Tibial nerve (tissue), 4 donors: ENCODE data around the gene TRIM23. TPM values are rescaled to one million over a fixed set of nuclear protein-coding genes. Genes with fewer than 3 reads are reported as not detected.

Source experiments
- DNase-seq, 2 donors: peaks; one replicate each; pipeline ENCODE4 v3.0.0-alpha.2; 2019; ENCODE audit warnings: low spot score in 2 of 2
- H3K27ac ChIP-seq, 4 donors: fragments of 200-600 bp; sonication (generic) in 3 of 4; one replicate each; pipeline ENCODE4 v1.5.1; 2017 to 2019; ENCODE audit warnings: mild to moderate bottlenecking in 1 of 4
- H3K27me3 ChIP-seq, 2 donors: fragments of 200-600 bp; sonication (generic) in 1 of 2; one replicate each; pipeline versions ENCODE4 v1.5.1 to v1.6.0; 2017 to 2019
- H3K36me3 ChIP-seq, 3 donors: fragments of 200-600 bp; sonication (generic); one replicate each; pipeline ENCODE4 v1.5.1; 2018 to 2019
- H3K4me1 ChIP-seq, 4 donors: fragments of 200-600 bp; sonication (generic) in 3 of 4; one replicate each; pipeline ENCODE4 v1.5.1; 2017 to 2019
- H3K4me3 ChIP-seq, 4 donors: fragments of 200-600 bp; sonication (generic) in 3 of 4; one replicate each; pipeline ENCODE4 v1.5.1; 2017 to 2019; ENCODE audit warnings: mild to moderate bottlenecking in 1 of 4, moderate library complexity in 1 of 4
- H3K9me3 ChIP-seq, 4 donors: fragments of 200-600 bp; sonication (generic) in 3 of 4; one replicate each; pipeline ENCODE4 v1.5.1; 2017 to 2019
- CTCF ChIP-seq, 5 experiments: fragments of 200-600 bp in 3 of 5; fragments of 450-650 bp in 2 of 5; sonication (generic) in 3 of 5; IDR thresholded peaks; one replicate each; pipeline ENCODE4 v1.5.1; 2016 to 2019; ENCODE audit warnings: antibody characterized with exemption in 5 of 5, mild to moderate bottlenecking in 3 of 5, moderate library complexity in 2 of 5
- EP300 ChIP-seq, 2 donors: sonication (generic); formaldehyde crosslinking; IDR thresholded peaks; one replicate each; pipeline ENCODE4 v1.6.1; 2017; ENCODE audit warnings: antibody characterized with exemption in 2 of 2, mild to moderate bottlenecking in 1 of 2
- POLR2A ChIP-seq, 2 donors: fragments of 450-650 bp; IDR thresholded peaks; one replicate each; pipeline ENCODE4 v1.6.1; 2017; ENCODE audit warnings: antibody characterized with exemption in 2 of 2, mild to moderate bottlenecking in 2 of 2, moderate library complexity in 2 of 2
- WGBS, 2 donors: methylation state at CpG; one replicate each; pipeline ENCODE4 v1.1.5; 2018; 5-methylcytosine and 5-hydroxymethylcytosine counted together
- total RNA-seq, 4 donors: library from RNA; depleted of rRNA; stranded (reverse); fragments of >200 nt; gene quantifications; one replicate each; pipeline ENCODE4 v1.1.0, GENCODE V29; 2016

TRIM23 gene
- total RNA-seq, 4 donors from 2014 or later, result 17.7 to 24.5 (median 20.8) TPM

DNA sequence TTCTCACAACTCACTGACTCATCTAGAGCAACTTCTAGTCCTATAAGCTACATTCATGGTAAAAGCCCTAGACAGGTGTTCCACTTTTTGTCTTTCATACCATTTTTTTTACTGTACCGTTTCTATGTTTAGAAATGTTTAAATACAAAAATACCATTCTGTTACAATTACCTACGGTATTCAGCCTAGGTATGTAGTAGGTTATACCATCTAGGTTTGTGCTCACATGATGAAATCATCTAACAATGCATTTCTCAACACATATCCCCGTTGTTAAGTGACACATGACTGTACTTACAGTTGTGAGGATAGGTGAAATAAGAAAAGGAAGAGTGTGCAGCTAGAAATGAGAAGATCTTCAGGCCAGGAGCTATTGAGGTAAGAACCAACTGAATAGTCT, 67.4 kb downstream of the TRIM23 start:
- Histone ChIP-seq H3K4me3 (no peak overlapping the region), H3K4me1 (peaks cover 0 to under 1% (median 0%) of the 10 kb centered on the region in 4 donors), H3K27ac (no peak overlapping the region), H3K36me3 (no peaks in the 10 kb centered on the region), H3K27me3 (no peaks in the 10 kb centered on the region), H3K9me3 (no peaks in the 10 kb centered on the region)
- DNase-seq, result no peak
- 92% methylated on average over 3 of the region's 3 CpGs for WGBS, 2 donors
- TF ChIP-seq EP300 (IDR thresholded peaks at IDR 0.05) (no peak), CTCF (IDR thresholded peaks at IDR 0.05) (no peak), POLR2A (IDR thresholded peaks at IDR 0.05) (no peak)

- Histone ChIP-seq H3K4me3 (no peak overlapping the region), H3K9me3 (no peaks in the 10 kb centered on the region), H3K27ac (no peak overlapping the region), H3K4me1 (no peaks in the 10 kb centered on the region), H3K36me3 (no peaks in the 10 kb centered on the region), H3K27me3 (no peaks in the 10 kb centered on the region)
- WGBS, 2 donors, result 84 to 92% methylated on average over 2 of the region's 2 CpGs
- TF ChIP-seq POLR2A (IDR thresholded peaks at IDR 0.05) (no peak), CTCF (IDR thresholded peaks at IDR 0.05) (no peak), EP300 (IDR thresholded peaks at IDR 0.05) (no peak)
- no peak for DNase-seq
These were observed 68.0 kb downstream of the TRIM23 start for GRCh38 chr5:65556181-65556580.

- Histone ChIP-seq H3K4me3 (no peak overlapping the region), H3K9me3 (no peaks in the 10 kb centered on the region), H3K27me3 (no peaks in the 10 kb centered on the region), H3K4me1 (no peaks in the 10 kb centered on the region), H3K27ac (no peak overlapping the region), H3K36me3 (no peaks in the 10 kb centered on the region)
- DNase-seq, result no peak
- TF ChIP-seq CTCF (IDR thresholded peaks at IDR 0.05), result no peak
- no peak for TF ChIP-seq EP300 (IDR thresholded peaks at IDR 0.05)
- TF ChIP-seq POLR2A (IDR thresholded peaks at IDR 0.05), result no peak
These were observed 68.8 kb downstream of the TRIM23 start for GRCh38 chr5:65555287-65555686.

DNA sequence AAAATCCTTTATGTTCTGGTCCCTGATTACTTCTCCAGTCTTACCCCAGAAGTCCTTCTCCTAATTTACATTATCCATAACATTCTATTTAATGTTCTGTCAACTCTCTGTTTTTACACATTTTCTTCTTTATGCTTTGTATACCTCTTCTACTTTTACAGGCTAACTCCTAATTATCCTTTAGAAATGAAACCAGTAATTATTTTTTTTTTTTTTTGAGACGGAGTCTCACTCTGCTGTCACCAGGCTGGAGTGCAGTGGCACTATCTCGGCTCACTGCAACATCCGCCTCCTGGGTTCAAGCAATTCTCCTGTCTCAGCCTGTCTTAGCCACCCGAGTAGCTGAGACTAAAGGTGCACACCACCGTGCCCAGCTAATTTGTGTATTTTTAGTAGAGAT, 70.2 kb downstream of the TRIM23 start:
- Histone ChIP-seq H3K4me1 (no peaks in the 10 kb centered on the region), H3K9me3 (no peaks in the 10 kb centered on the region), H3K36me3 (no peaks in the 10 kb centered on the region), H3K27ac (no peak overlapping the region), H3K4me3 (no peak overlapping the region), H3K27me3 (no peaks in the 10 kb centered on the region)
- DNase-seq, result no peak
- no peak for TF ChIP-seq EP300 (IDR thresholded peaks at IDR 0.05)
- no peak for TF ChIP-seq POLR2A (IDR thresholded peaks at IDR 0.05)
- TF ChIP-seq CTCF (IDR thresholded peaks at IDR 0.05), result no peak
- WGBS, 2 donors, result 77 to 88% methylated on average over 5 of the region's 5 CpGs

GRCh38 chr5:65548281-65548680, 75.9 kb downstream of the TRIM23 start:
- H3K4me3 ChIP-seq, result no peak overlapping the region
- H3K9me3 ChIP-seq, result no peaks in the 10 kb centered on the region
- 91 to 98% methylated on average over 7 of the region's 7 CpGs for WGBS, 2 donors
- no peak for TF ChIP-seq CTCF (IDR thresholded peaks at IDR 0.05)
- TF ChIP-seq EP300 (IDR thresholded peaks at IDR 0.05), result no peak
- TF ChIP-seq POLR2A (IDR thresholded peaks at IDR 0.05), result no peak
- no peak overlapping the region for H3K27ac ChIP-seq
- no peak for DNase-seq
- no peaks in the 10 kb centered on the region for H3K4me1 ChIP-seq
- H3K36me3 ChIP-seq, result no peaks in the 10 kb centered on the region
- no peaks in the 10 kb centered on the region for H3K27me3 ChIP-seq
